Astrocyte (in vitro differentiated cells and primary cell): ENCODE measurements around the gene SLC29A1. TPM values are rescaled to one million over a fixed set of nuclear protein-coding genes. Genes with fewer than 3 reads are reported as not detected.

ENCODE experiments used
- DNase-seq: peaks from one replicate; pipeline ENCODE4 v3.0.0-alpha.2; 2010; ENCODE audit warnings: low read depth
- FAIRE-seq: peaks from 2 replicates; lab custom pipeline; 2011; peaks lifted over from hg19 to GRCh38; lab: Jason Lieb, UNC
- H2AFZ ChIP-seq: 2 replicates; pipeline ENCODE4 v1.6.0; 2012; ENCODE audit warnings: low read depth, low read length, inconsistent platforms
- H3K27ac ChIP-seq: 2 replicates; pipeline ENCODE4 v1.5.1; 2011; ENCODE audit warnings: low read depth, low read length, inconsistent platforms
- H3K27me3 ChIP-seq: 2 replicates; pipeline ENCODE4 v1.6.0; 2011; ENCODE audit warnings: low read length, inconsistent platforms; ENCODE audit not compliant: insufficient read depth
- H3K36me3 ChIP-seq: 2 replicates; pipeline ENCODE4 v1.5.1; 2011; ENCODE audit warnings: low read length, inconsistent platforms; ENCODE audit not compliant: insufficient read depth
- H3K4me1 ChIP-seq: 2 replicates; pipeline ENCODE4 v1.5.1; 2011; ENCODE audit warnings: low read length, inconsistent platforms; ENCODE audit not compliant: insufficient read depth
- H3K4me2 ChIP-seq: 2 replicates; pipeline ENCODE4 v1.6.0; 2012; ENCODE audit warnings: low read length, inconsistent platforms
- H3K4me3 ChIP-seq: 2 replicates; pipeline ENCODE4 v1.5.1; 2011; ENCODE audit warnings: low read depth, mild to moderate bottlenecking, low read length, inconsistent platforms; ENCODE audit not compliant: insufficient read depth
- H3K79me2 ChIP-seq: 2 replicates; pipeline ENCODE4 v1.6.0; 2012; ENCODE audit warnings: mild to moderate bottlenecking, low read length, inconsistent platforms; ENCODE audit not compliant: insufficient read depth
- H3K9ac ChIP-seq: 2 replicates; pipeline ENCODE4 v1.6.0; 2012; ENCODE audit warnings: mild to moderate bottlenecking, low read length, inconsistent platforms
- H3K9me3 ChIP-seq: 2 replicates; pipeline ENCODE4 v1.5.1; 2012; ENCODE audit warnings: low read depth, mild to moderate bottlenecking, low read length, inconsistent platforms; ENCODE audit not compliant: insufficient read depth
- H4K20me1 ChIP-seq: 2 replicates; pipeline ENCODE4 v1.6.0; 2012; ENCODE audit warnings: low read length, inconsistent platforms; ENCODE audit not compliant: insufficient read depth
- H3K27ac Mint-ChIP-seq: one replicate; pipeline ENCODE4 v1.8.0; 2021; ENCODE audit warnings: mild to moderate bottlenecking, mixed read lengths; ENCODE audit not compliant: unreplicated experiment
- H3K27me3 Mint-ChIP-seq: one replicate; pipeline ENCODE4 v1.8.0; 2021; ENCODE audit warnings: low read depth, mixed read lengths; ENCODE audit not compliant: unreplicated experiment
- H3K36me3 Mint-ChIP-seq: one replicate; pipeline ENCODE4 v1.8.0; 2021; ENCODE audit warnings: low read depth, mixed read lengths; ENCODE audit not compliant: unreplicated experiment
- H3K4me1 Mint-ChIP-seq: one replicate; pipeline ENCODE4 v1.8.0; 2021; ENCODE audit warnings: low read depth, mixed read lengths; ENCODE audit not compliant: unreplicated experiment
- H3K4me3 Mint-ChIP-seq: one replicate; pipeline ENCODE4 v1.8.0; 2021; ENCODE audit warnings: mild to moderate bottlenecking, moderate library complexity, mixed read lengths; ENCODE audit not compliant: unreplicated experiment
- H3K9me3 Mint-ChIP-seq: one replicate; pipeline ENCODE4 v1.8.0; 2021; ENCODE audit warnings: mild to moderate bottlenecking, mixed read lengths; ENCODE audit not compliant: unreplicated experiment
- CTCF ChIP-seq: IDR thresholded peaks from 2 replicates; pipeline ENCODE4 v1.5.1; 2011; ENCODE audit warnings: low read depth, mild to moderate bottlenecking, inconsistent platforms, low read length, moderate library complexity; ENCODE audit not compliant: insufficient read depth
- EZH2 ChIP-seq: IDR thresholded peaks from 2 replicates; pipeline ENCODE4 v1.6.1; 2012; ENCODE audit warnings: mild to moderate bottlenecking, low read length, inconsistent platforms; ENCODE audit not compliant: insufficient read depth
- total RNA-seq: library from RNA; stranded (reverse); gene quantifications from 2 replicates; pipeline ENCODE4 v1.2.1, GENCODE V29; 2021

Gene SLC29A1
- total RNA-seq, 1 donor from 2014 or later: 15.3 TPM

GRCh38 chr6:44253307-44254101 lies 30.1 kb downstream of the SLC29A1 start:
- FAIRE-seq (no peak), DNase-seq (no peak)
- peak overlapping the region; percentile 5 for H3K4me2 ChIP-seq
- Mint-ChIP-seq H3K4me1 (peaks cover 62% of the 10 kb centered on the region), H3K4me3 (peak overlapping the region; percentile 72), H3K27me3 (no peaks in the 10 kb centered on the region), H3K36me3 (peaks cover 37% of the 10 kb centered on the region), H3K27ac (peak overlapping the region; percentile 56), H3K9me3 (no peaks in the 10 kb centered on the region)
- no peaks in the 10 kb centered on the region for H3K9me3 ChIP-seq
- H3K36me3 ChIP-seq: peaks cover 55% of the 10 kb centered on the region
- H3K4me1 ChIP-seq: peaks cover 28% of the 10 kb centered on the region
- TF ChIP-seq EZH2: no peak
- TF ChIP-seq CTCF: peak; percentile 21
- peaks cover 84% of the 10 kb centered on the region for H4K20me1 ChIP-seq
- no peak overlapping the region for H3K4me3 ChIP-seq
- H2AFZ ChIP-seq: no peak overlapping the region
- H3K9ac ChIP-seq: peak overlapping the region; percentile 18
- H3K27me3 ChIP-seq: no peaks in the 10 kb centered on the region
- no peak overlapping the region for H3K27ac ChIP-seq
- H3K79me2 ChIP-seq: peaks cover 83% of the 10 kb centered on the region

GRCh38 chr6:44254191-44255104 lies 31.1 kb downstream of the SLC29A1 start:
- Histone ChIP-seq H3K9ac (no peak overlapping the region), H3K4me3 (no peak overlapping the region), H3K4me2 (peak overlapping the region; percentile 100), H3K27ac (no peak overlapping the region), H3K27me3 (no peaks in the 10 kb centered on the region), H3K36me3 (peaks cover 46% of the 10 kb centered on the region), H3K79me2 (peaks cover 73% of the 10 kb centered on the region), H3K4me1 (peaks cover 19% of the 10 kb centered on the region), H3K9me3 (no peaks in the 10 kb centered on the region), H4K20me1 (peaks cover 75% of the 10 kb centered on the region), H2AFZ (no peak overlapping the region)
- no peak for DNase-seq
- no peaks in the 10 kb centered on the region for H3K27me3 Mint-ChIP-seq
- TF ChIP-seq EZH2 (no peak), CTCF (no peak)
- H3K27ac Mint-ChIP-seq: peak overlapping the region; percentile 59
- H3K4me3 Mint-ChIP-seq: peak overlapping the region; percentile 76
- FAIRE-seq: no peak
- H3K4me1 Mint-ChIP-seq: peaks cover 55% of the 10 kb centered on the region
- no peaks in the 10 kb centered on the region for H3K9me3 Mint-ChIP-seq
- peaks cover 28% of the 10 kb centered on the region for H3K36me3 Mint-ChIP-seq
